Glutamatergic neuron (in vitro differentiated cells): ENCODE measurements around the gene UHMK1. TPM values are rescaled to one million over a fixed set of nuclear protein-coding genes. Genes with fewer than 3 reads are reported as not detected.
"Not testable (repeated sequence)": the region's sequence is repeated elsewhere in the genome, so short reads cannot be mapped to it uniquely, and the experiment has no call there.

Experiments used
- DNase-seq: peaks from one replicate; pipeline ENCODE4 v3.0.0; 2022
- H3K27ac Mint-ChIP-seq: one replicate; pipeline ENCODE4 v1.8.0; 2020; ENCODE audit warnings: mild to moderate bottlenecking, mixed read lengths, inconsistent platforms; ENCODE audit not compliant: unreplicated experiment
- H3K27me3 Mint-ChIP-seq: one replicate; pipeline ENCODE4 v1.8.0; 2020; ENCODE audit warnings: mild to moderate bottlenecking, moderate library complexity, mixed read lengths, inconsistent platforms; ENCODE audit not compliant: unreplicated experiment
- H3K36me3 Mint-ChIP-seq: one replicate; pipeline ENCODE4 v1.8.0; 2020; ENCODE audit warnings: mild to moderate bottlenecking, mixed read lengths, inconsistent platforms; ENCODE audit not compliant: unreplicated experiment
- H3K4me1 Mint-ChIP-seq: one replicate; pipeline ENCODE4 v1.8.0; 2020; ENCODE audit warnings: mild to moderate bottlenecking, low read depth, mixed read lengths, inconsistent platforms; ENCODE audit not compliant: unreplicated experiment
- H3K4me3 Mint-ChIP-seq: one replicate; pipeline ENCODE4 v1.8.0; 2020; ENCODE audit warnings: mild to moderate bottlenecking, mixed read lengths, inconsistent platforms; ENCODE audit not compliant: unreplicated experiment
- H3K9me3 Mint-ChIP-seq: one replicate; pipeline ENCODE4 v1.8.0; 2020; ENCODE audit warnings: mild to moderate bottlenecking, moderate library complexity, mixed read lengths, inconsistent platforms; ENCODE audit not compliant: unreplicated experiment
- CTCF ChIP-seq: fragments of 200-600 bp; sonication (generic); IDR thresholded peaks from one replicate; pipeline ENCODE4 v1.5.0; 2021; ENCODE audit not compliant: partially characterized antibody, unreplicated experiment
- total RNA-seq: library from RNA; stranded (reverse); fragmentation: NEBNext Ultra II Directional; extraction: Animal tissue kit (Norgen Biotek cat#: 25700); gene quantifications from one replicate; pipeline ENCODE4 v1.2.1, GENCODE V29; 2021; ENCODE audit not compliant: unreplicated experiment

UHMK1 gene
- total RNA-seq, 1 donor from 2014 or later = 19.4 TPM

- no peak for DNase-seq
- Mint-ChIP-seq H3K4me1 (no peaks in the 10 kb centered on the region), H3K36me3 (peaks cover 38% of the 10 kb centered on the region), H3K27ac (no peak overlapping the region), H3K27me3 (peaks cover 1% of the 10 kb centered on the region), H3K4me3 (no peak overlapping the region), H3K9me3 (peaks cover 14% of the 10 kb centered on the region)
- no peak for TF ChIP-seq CTCF
Measured at GRCh38 chr1:162476620-162477019, 21.0 kb upstream of the UHMK1 start.

- H3K27ac Mint-ChIP-seq = no peak overlapping the region
- no peak for TF ChIP-seq CTCF
- no peak for DNase-seq
- H3K4me1 Mint-ChIP-seq = no peaks in the 10 kb centered on the region
- H3K36me3 Mint-ChIP-seq = peaks cover 9% of the 10 kb centered on the region
- H3K4me3 Mint-ChIP-seq = no peak overlapping the region
- H3K9me3 Mint-ChIP-seq = peaks cover 2% of the 10 kb centered on the region
- H3K27me3 Mint-ChIP-seq = peaks cover 3% of the 10 kb centered on the region
Measured at GRCh38 chr1:162485236-162485635, 12.4 kb upstream of the UHMK1 start.

GRCh38 chr1:162487241-162487640 lies 10.4 kb upstream of the UHMK1 start:
- Mint-ChIP-seq H3K4me3 (no peak overlapping the region), H3K9me3 (no peaks in the 10 kb centered on the region), H3K4me1 (no peaks in the 10 kb centered on the region), H3K27me3 (peaks cover 1% of the 10 kb centered on the region), H3K27ac (no peak overlapping the region), H3K36me3 (no peaks in the 10 kb centered on the region)
- DNase-seq = no peak
- TF ChIP-seq CTCF = no peak

GRCh38 chr1:162488219-162488618 lies 9.4 kb upstream of the UHMK1 start:
- Mint-ChIP-seq H3K36me3 (no peaks in the 10 kb centered on the region), H3K4me3 (no peak overlapping the region), H3K4me1 (no peaks in the 10 kb centered on the region), H3K27me3 (peaks cover 1% of the 10 kb centered on the region), H3K9me3 (no peaks in the 10 kb centered on the region), H3K27ac (no peak overlapping the region)
- DNase-seq = no peak
- no peak for TF ChIP-seq CTCF

- not testable (repeated sequence) for H3K36me3 Mint-ChIP-seq, H3K27ac Mint-ChIP-seq, DNase-seq, H3K27me3 Mint-ChIP-seq, H3K9me3 Mint-ChIP-seq, H3K4me3 Mint-ChIP-seq
- H3K4me1 Mint-ChIP-seq = peaks cover 11% of the 10 kb centered on the region
Measured at GRCh38 chr1:162495531-162496233, 1.9 kb upstream of the UHMK1 start.
